ENCODE measurements around the gene PRDM16. TPM values are rescaled to one million over a fixed set of nuclear protein-coding genes. Genes with fewer than 3 reads are reported as not detected.

Gene PRDM16
- total RNA-seq, 1 experiment from 2014 or later = 22.3 TPM

GRCh38 chr1:3073186-3073488, 4.1 kb downstream of the PRDM16 start:
- peak overlapping the region; percentile 97 for H3K27ac ChIP-seq (ENCODE audit: low read length)
- peak overlapping the region; percentile 48 to 60 for H3K4me3 ChIP-seq (ENCODE audit: low read depth in 2 of 2, low read length in 2 of 2)
- ChIA-PET CTCF (no interaction called here), POLR2A (interaction anchor here (0.6 kb wide), 1 partner anchor 280 kb away, joined by 4 read pairs; no protein-coding TSS in a partner anchor)
- intact Hi-C loops (cut with micrococcal nuclease; ENCODE audit: unreplicated experiment) (no loop called here), in situ Hi-C loops (cut with HindIII; ENCODE audit: low pct_unique_long_range_greater_than_20kb, low sequenced_read_pairs) (no loop called here)
- no TSS peak for BruUV-seq (replicated peaks)
- ATAC-seq (no peak), DNase-seq (ENCODE audit: low read depth, low spot score) (no peak)
- H3K27me3 ChIP-seq (ENCODE audit: control insufficient read depth, insufficient read depth, low read length) = no peaks in the 10 kb centered on the region
- H3K36me3 ChIP-seq (ENCODE audit: control insufficient read depth, insufficient read depth, low read length) = no peaks in the 10 kb centered on the region; the same call in 1 of the 2 replicates
- no peaks in the 10 kb centered on the region for H3K9me3 ChIP-seq (ENCODE audit: control insufficient read depth, insufficient read depth, low read depth, low read length)
- H3K4me1 ChIP-seq (ENCODE audit: control insufficient read depth, insufficient read depth, low read length) = peaks cover 52% of the 10 kb centered on the region
- TF ChIP-seq POLR2AphosphoS5 (IDR thresholded peaks at IDR 0.05; ENCODE audit: low read depth, low read length) (no peak), REST (IDR thresholded peaks at IDR 0.05; ENCODE audit: insufficient read depth in 1 of 2, low read depth in 2 of 2, low read length in 1 of 2) (no peak), SIN3A (IDR thresholded peaks at IDR 0.05; ENCODE audit: borderline replicate concordance, insufficient read depth, low read depth, low read length) (no peak), CTCF (IDR thresholded peaks at IDR 0.05) (no peak), TCF7L2 (IDR thresholded peaks at IDR 0.05; ENCODE audit: low read depth, low read length) (no peak)

GRCh38 chr1:3073489-3074296, 4.7 kb downstream of the PRDM16 start:
- peak overlapping the region; percentile 48 to 60 for H3K4me3 ChIP-seq (ENCODE audit: low read depth in 2 of 2, low read length in 2 of 2)
- ChIA-PET CTCF (no interaction called here), POLR2A (interaction anchor here (0.6 kb wide), 1 partner anchor 280 kb away, joined by 4 read pairs; no protein-coding TSS in a partner anchor)
- intact Hi-C loops (cut with micrococcal nuclease; ENCODE audit: unreplicated experiment) (no loop called here), in situ Hi-C loops (cut with HindIII; ENCODE audit: low pct_unique_long_range_greater_than_20kb, low sequenced_read_pairs) (no loop called here)
- no TSS peak for BruUV-seq (replicated peaks)
- no peaks in the 10 kb centered on the region; the same call in 1 of the 2 replicates for H3K36me3 ChIP-seq (ENCODE audit: control insufficient read depth, insufficient read depth, low read length)
- peaks cover 55% of the 10 kb centered on the region for H3K4me1 ChIP-seq (ENCODE audit: control insufficient read depth, insufficient read depth, low read length)
- no peaks in the 10 kb centered on the region for H3K27me3 ChIP-seq (ENCODE audit: control insufficient read depth, insufficient read depth, low read length)
- DNase-seq (ENCODE audit: low read depth, low spot score) = no peak
- ATAC-seq = no peak
- H3K27ac ChIP-seq (ENCODE audit: low read length) = peak overlapping the region; percentile 97
- H3K9me3 ChIP-seq (ENCODE audit: control insufficient read depth, insufficient read depth, low read depth, low read length) = no peaks in the 10 kb centered on the region
- TF ChIP-seq TCF7L2 (IDR thresholded peaks at IDR 0.05; ENCODE audit: low read depth, low read length) = no peak
- TF ChIP-seq REST (IDR thresholded peaks at IDR 0.05; ENCODE audit: insufficient read depth in 1 of 2, low read depth in 2 of 2, low read length in 1 of 2) = no peak
- no peak for TF ChIP-seq CTCF (IDR thresholded peaks at IDR 0.05)
- no peak for TF ChIP-seq POLR2AphosphoS5 (IDR thresholded peaks at IDR 0.05; ENCODE audit: low read depth, low read length)
- no peak for TF ChIP-seq SIN3A (IDR thresholded peaks at IDR 0.05; ENCODE audit: borderline replicate concordance, insufficient read depth, low read depth, low read length)
